Measurements from ENCODE around the gene MPPED1. TPM values are rescaled to one million over a fixed set of nuclear protein-coding genes. Genes with fewer than 3 reads are reported as not detected.

The MPPED1 gene
- total and polyA plus RNA-seq, 2 donors (not counting 1 experiment from before 2014, with no cell fraction given) = 0.13 TPM; not detected in 1

GRCh38 chr22:43390166-43390565 lies 21.6 kb upstream of the MPPED1 start:
- no CpG with 5 or more reads among the region's 3 CpGs for WGBS (ENCODE audit: insufficient coverage)
- POLR2A ChIA-PET = no interaction called here
- Mint-ChIP-seq H3K27me3 (peaks cover 14% of the 10 kb centered on the region), H3K4me3 (no peak overlapping the region), H3K4me1 (peaks cover 3% of the 10 kb centered on the region), H3K27ac (no peak overlapping the region), H3K9me3 (ENCODE audit: insufficient read depth) (no peaks in the 10 kb centered on the region)
- TF ChIP-seq EZH2 (IDR thresholded peaks at IDR 0.05; ENCODE audit: borderline replicate concordance, insufficient read depth, low read depth, low read length, poor library complexity, severe bottlenecking) = no peak
- no peak for TF ChIP-seq CTCF (IDR thresholded peaks at IDR 0.05)
- peaks cover 2 to 3% of the 10 kb centered on the region in 2 donors for H3K4me1 ChIP-seq (ENCODE audit: control insufficient read depth in 2 of 2, insufficient read depth in 2 of 2, low read length in 2 of 2)
- no peaks in the 10 kb centered on the region for H3K36me3 ChIP-seq (replicated peaks in 1 of 2; ENCODE audit: control extremely low read depth in 1 of 2, control insufficient read depth in 1 of 2, extremely low read depth in 1 of 2, insufficient read depth in 2 of 2, low read length in 1 of 2)
- H3K27ac ChIP-seq (ENCODE audit: low read length in 2 of 2) = no peak overlapping the region
- no peak overlapping the region for H2AFZ ChIP-seq (ENCODE audit: insufficient read depth, low read depth, low read length, poor library complexity, severe bottlenecking)
- no peaks in the 10 kb centered on the region for H3K9me3 ChIP-seq (ENCODE audit: control extremely low read depth in 1 of 3, control insufficient read depth in 2 of 3, insufficient read depth in 1 of 3, low read length in 2 of 3)
- DNase-seq (no peak), ATAC-seq (ENCODE audit: low read depth) (no peak)
- H4K20me1 ChIP-seq (ENCODE audit: control insufficient read depth, insufficient read depth, low read length, poor library complexity, severe bottlenecking) = no peaks in the 10 kb centered on the region
- H3K79me2 ChIP-seq (ENCODE audit: control insufficient read depth, insufficient read depth, low read length) = no peaks in the 10 kb centered on the region
- H3K9ac ChIP-seq (ENCODE audit: low read length) = no peak overlapping the region
- H3K4me3 ChIP-seq (ENCODE audit: control extremely low read depth in 1 of 5, extremely low read depth in 1 of 5, insufficient read depth in 1 of 5, low read depth in 2 of 5, low read length in 4 of 5) = no peak overlapping the region
- CTCF ChIA-PET = interaction anchor here (1.0 kb wide), 1 partner anchor 12 kb away, joined by 5 read pairs; no protein-coding TSS in a partner anchor
- peaks cover 0 to 25% (median 6%) of the 10 kb centered on the region in 4 experiments for H3K27me3 ChIP-seq (replicated peaks in 1 of 4; ENCODE audit: control extremely low read depth in 1 of 4, control insufficient read depth in 3 of 4, insufficient read depth in 4 of 4, low read length in 3 of 4)
- intact Hi-C loops (cut with micrococcal nuclease) = no loop called here
- no peak overlapping the region for H3K4me2 ChIP-seq (replicated peaks; ENCODE audit: low read depth, low read length, poor library complexity, severe bottlenecking)

- POLR2A ChIA-PET = no interaction called here
- Histone ChIP-seq H4K20me1 (ENCODE audit: control insufficient read depth, insufficient read depth, low read length, poor library complexity, severe bottlenecking) (no peaks in the 10 kb centered on the region), H3K27ac (ENCODE audit: low read length in 2 of 2) (no peak overlapping the region), H3K79me2 (ENCODE audit: control insufficient read depth, insufficient read depth, low read length) (no peaks in the 10 kb centered on the region), H3K27me3 (replicated peaks in 1 of 4; ENCODE audit: control extremely low read depth in 1 of 4, control insufficient read depth in 3 of 4, insufficient read depth in 4 of 4, low read length in 3 of 4) (peaks cover 0 to 21% (median 6%) of the 10 kb centered on the region in 4 experiments), H3K9me3 (ENCODE audit: control extremely low read depth in 1 of 3, control insufficient read depth in 2 of 3, insufficient read depth in 1 of 3, low read length in 2 of 3) (no peaks in the 10 kb centered on the region), H2AFZ (ENCODE audit: insufficient read depth, low read depth, low read length, poor library complexity, severe bottlenecking) (no peak overlapping the region), H3K36me3 (replicated peaks in 1 of 2; ENCODE audit: control extremely low read depth in 1 of 2, control insufficient read depth in 1 of 2, extremely low read depth in 1 of 2, insufficient read depth in 2 of 2, low read length in 1 of 2) (no peaks in the 10 kb centered on the region), H3K4me3 (ENCODE audit: control extremely low read depth in 1 of 5, extremely low read depth in 1 of 5, insufficient read depth in 1 of 5, low read depth in 2 of 5, low read length in 4 of 5) (no peak overlapping the region), H3K9ac (ENCODE audit: low read length) (no peak overlapping the region), H3K4me2 (replicated peaks; ENCODE audit: low read depth, low read length, poor library complexity, severe bottlenecking) (no peak overlapping the region), H3K4me1 (ENCODE audit: control insufficient read depth in 2 of 2, insufficient read depth in 2 of 2, low read length in 2 of 2) (peaks cover 1% of the 10 kb centered on the region in 2 donors)
- intact Hi-C loops (cut with micrococcal nuclease) = no loop called here
- WGBS (ENCODE audit: insufficient coverage) = 84% methylated on average over 4 of the region's 4 CpGs
- TF ChIP-seq CTCF (IDR thresholded peaks at IDR 0.05) = no peak
- TF ChIP-seq EZH2 (IDR thresholded peaks at IDR 0.05; ENCODE audit: borderline replicate concordance, insufficient read depth, low read depth, low read length, poor library complexity, severe bottlenecking) = no peak
- no peak for DNase-seq
- CTCF ChIA-PET = no interaction called here
- Mint-ChIP-seq H3K9me3 (ENCODE audit: insufficient read depth) (no peaks in the 10 kb centered on the region), H3K27ac (no peak overlapping the region), H3K4me3 (no peak overlapping the region), H3K4me1 (peaks cover under 1% of the 10 kb centered on the region), H3K27me3 (peaks cover 11% of the 10 kb centered on the region)
- ATAC-seq (ENCODE audit: low read depth) = no peak
Measured at GRCh38 chr22:43390872-43391271, 20.9 kb upstream of the MPPED1 start.

All from B cell (primary cell).